ENCODE data around the gene EMC8. TPM values are rescaled to one million over a fixed set of nuclear protein-coding genes. Genes with fewer than 3 reads are reported as not detected.
"Not testable (repeated sequence)": the region's sequence is repeated elsewhere in the genome, so short reads cannot be mapped to it uniquely, and the experiment has no call there.

Gene EMC8
- total RNA-seq, 1 donor from 2014 or later = 12.3 TPM

DNA sequence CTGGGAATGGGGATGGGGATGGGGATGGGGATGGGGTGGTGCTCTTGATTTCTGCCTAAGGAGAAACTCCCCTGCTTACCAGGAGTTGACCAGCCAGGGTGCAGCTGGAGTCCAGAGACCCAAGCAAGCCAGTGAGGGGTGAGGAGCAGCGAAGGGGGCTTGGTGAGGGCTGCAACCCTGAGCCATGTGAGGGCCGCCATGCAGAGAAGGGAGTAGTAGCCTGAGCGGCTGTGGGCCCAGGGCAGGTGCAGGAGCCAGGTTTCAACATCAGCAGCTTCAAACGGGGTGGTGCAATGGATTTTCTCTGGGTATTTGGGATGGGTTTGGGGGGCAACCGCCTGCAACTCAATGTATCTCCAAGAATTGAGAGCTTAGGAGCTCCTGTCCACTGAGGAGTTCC, 35.4 kb upstream of the EMC8 start:
- DNase-seq = no peak

DNA sequence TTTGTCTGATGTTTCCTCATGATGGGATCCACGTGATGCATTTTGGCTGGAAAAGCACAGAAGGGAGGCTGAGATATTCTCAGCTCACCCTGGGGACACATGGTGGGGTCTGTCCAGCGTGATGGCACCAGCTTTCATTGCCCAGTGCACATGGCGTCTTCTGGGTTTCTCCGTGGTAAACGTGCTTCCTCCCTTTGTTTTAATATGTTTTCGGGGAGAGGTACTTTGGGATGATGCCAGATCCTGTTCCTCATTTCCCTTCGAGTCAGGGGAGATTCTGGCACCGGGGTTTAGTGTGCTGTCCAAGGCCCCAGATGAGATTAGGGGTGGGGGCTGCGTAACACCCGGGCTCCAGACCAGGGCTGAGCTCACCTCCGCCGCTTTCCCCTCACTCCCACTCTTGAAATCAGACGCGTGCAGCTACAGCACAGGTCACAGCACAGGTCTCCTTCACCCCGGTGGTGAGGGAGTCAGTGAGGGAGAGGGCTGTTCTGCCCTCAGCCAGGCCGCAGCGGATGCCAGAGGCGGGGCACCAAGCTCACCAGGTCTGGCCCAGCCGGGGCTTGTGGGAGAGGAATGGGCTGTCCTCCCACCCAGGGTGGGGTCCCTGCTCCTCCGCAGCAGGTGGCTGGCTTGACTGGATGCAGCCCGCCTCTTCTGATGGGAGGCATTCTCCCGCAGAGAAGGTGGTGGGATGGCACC, 34.0 kb upstream of the EMC8 start:
- DNase-seq = no peak

DNA sequence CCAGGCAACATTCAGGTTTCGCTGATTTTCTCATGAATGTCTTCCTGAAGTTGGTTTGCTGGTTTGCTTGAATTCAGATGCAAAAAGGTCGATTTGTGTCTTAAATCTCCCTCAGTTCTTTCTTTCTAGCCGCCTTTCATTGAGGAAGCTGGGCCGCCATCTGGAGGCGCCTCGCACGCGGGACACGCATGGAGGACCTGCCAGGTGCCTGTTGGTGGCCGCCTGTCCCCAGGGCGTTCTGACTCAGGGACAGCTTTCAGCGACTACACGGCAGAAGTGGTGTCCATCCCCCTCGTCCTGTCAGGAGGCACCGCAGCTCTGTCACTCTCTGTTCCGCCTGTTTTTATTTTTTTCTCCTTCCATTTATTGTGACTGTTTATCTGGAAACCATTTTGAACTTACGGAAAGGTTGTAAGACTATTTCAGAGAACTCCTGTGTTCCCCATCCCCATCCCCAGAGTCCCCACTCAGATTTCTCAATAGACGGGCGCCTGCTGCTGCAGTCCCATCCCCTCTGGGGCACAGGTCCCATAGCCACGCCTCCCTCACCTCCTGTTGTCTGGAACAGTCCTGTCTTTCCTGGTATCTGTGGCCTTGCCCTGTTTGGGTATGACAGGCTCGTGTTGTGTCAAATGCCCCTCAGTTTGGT, 33.4 kb upstream of the EMC8 start:
- DNase-seq = no peak

DNA sequence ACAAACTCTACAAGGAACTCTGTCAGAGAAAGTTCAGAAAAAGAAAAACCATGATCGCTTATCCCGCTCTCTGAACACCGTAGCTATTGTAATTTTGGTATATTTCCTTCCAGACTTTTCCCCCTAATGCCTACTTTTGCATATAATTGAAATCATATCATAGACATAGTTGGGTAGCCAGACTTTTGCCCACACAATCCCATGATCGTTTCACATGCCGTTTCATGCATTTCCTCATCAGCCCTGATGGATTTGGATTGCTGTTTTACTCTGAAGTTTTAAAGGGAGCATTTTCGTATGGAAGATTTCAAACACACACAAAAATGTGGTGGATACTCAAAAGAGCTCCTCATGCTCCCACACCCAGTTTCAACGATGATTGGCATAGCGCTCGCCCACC, 31.5 kb upstream of the EMC8 start:
- DNase-seq = no peak

DNA sequence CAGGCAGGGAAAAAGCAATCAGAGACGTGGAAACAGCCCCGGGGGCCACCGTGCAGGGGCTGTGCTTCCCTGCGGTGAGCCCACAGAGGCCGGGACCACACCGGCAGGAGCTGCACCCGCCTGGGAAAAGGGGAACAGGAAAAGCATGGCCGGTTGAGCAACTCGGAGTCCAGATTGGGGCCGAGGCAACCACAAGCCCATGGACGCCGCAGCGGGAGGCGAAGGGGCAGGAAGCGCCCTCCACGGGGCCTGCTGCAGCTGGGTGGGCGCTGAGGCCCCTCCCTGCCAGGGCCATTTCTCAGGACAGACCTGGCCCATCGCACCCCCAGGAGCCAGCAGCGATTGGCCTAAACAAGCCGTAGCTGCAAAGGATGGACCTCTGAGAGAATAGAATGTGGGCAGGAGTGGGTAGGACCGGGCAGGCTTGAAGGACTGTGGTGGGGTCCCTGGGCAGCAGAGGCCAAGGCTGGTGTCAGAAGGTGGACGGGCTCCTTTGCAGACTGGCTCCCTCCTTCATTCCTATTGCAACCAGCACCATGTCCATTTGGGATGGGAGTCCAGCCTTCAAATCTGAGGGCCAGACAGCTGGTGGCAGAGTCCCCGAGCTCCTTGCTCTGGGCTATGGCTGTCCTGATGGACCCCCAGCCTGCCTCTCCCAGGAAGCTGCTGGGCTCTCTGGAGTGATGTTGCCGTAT, 30.6 kb upstream of the EMC8 start:
- DNase-seq = no peak

DNA sequence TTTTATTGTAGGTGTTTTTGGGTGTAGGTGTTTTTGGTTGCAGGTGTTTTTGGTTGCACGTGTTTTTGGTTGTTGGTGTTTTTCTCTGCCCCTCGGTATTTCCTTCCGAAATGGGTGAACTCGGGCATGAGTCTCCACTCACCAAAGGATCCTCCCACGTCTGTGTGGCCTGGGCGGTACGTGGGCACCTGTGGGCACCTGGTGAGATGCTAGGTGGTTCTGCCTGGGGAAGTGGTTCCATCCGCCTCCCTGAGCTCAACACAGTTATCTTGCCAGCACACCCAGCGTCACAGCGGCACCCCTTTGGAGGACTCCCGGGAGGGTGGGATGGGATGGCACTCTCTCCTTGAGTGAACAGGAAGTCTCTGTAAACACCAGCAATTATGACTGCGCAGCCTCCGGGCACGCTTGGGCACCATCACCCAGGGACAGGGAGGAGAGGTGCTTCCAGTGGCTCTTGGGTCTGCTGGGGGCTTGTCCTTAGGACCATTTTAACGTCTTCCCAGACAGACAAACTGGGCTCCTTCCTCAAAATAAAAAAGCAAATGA, 29.9 kb upstream of the EMC8 start:
- no peak for DNase-seq

DNA sequence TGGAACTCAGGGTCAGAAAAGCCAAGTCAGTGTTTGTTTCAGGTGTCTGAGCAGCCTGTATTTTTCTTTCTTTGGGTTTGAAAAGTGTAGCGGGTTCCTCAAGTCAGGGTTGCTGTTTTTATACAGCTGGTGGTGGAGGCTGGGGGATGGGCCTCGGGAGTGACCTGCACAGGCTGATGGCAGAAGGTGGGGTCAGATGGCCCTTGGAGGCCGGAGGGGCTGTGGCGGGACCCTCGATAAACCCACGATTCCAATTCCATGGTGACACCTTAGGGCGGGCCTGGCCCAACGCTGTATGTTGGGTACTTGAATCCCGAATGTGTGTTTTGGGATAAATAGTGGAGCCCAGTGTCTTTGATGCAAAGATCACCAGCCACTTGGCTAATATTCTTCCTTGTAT, 28.8 kb upstream of the EMC8 start:
- no peak for DNase-seq

DNA sequence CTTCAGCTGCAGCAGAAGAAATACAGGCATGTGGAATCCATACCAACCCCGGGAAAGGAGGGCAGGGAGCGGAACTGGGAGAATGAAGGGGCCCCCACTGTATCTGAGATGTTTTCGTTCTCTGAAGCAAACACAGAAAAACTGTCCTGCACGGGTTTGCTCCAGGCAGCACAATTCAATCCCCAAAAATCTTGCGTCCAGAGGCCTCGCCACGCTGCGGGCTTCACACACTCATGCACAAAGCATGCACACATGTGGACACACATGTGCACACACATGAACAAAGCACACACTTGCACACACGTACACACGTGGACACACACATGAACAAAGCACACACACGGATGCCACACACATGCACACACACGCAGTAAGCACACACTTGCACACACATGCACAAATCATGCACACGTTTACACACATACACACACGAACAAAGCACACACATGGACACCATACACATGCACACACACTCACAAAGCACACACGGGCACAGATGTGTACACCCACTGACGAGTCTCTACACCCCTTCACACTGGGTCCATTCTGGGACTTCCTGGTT, 27.4 kb upstream of the EMC8 start:
- no peak for DNase-seq

DNA sequence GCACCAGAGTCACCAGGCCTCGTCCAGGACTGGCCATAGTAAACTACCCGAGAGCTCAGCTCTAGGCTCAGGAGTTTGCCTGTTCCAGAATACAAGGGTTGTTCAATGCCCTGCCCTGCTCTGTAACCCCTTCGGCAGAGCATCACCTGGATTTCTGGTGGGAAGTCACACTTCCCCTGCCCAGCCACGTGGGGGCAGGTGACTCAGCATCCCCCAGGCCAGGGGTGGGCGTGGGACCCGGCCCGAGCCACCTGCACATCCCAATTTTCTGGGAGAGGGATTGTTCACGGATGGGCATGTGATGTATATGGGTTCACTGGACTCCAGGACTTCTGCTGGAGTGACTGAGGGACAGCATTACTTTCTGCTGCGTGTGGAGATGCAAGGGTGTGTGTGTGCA, 26.0 kb upstream of the EMC8 start:
- no peak for DNase-seq

DNA sequence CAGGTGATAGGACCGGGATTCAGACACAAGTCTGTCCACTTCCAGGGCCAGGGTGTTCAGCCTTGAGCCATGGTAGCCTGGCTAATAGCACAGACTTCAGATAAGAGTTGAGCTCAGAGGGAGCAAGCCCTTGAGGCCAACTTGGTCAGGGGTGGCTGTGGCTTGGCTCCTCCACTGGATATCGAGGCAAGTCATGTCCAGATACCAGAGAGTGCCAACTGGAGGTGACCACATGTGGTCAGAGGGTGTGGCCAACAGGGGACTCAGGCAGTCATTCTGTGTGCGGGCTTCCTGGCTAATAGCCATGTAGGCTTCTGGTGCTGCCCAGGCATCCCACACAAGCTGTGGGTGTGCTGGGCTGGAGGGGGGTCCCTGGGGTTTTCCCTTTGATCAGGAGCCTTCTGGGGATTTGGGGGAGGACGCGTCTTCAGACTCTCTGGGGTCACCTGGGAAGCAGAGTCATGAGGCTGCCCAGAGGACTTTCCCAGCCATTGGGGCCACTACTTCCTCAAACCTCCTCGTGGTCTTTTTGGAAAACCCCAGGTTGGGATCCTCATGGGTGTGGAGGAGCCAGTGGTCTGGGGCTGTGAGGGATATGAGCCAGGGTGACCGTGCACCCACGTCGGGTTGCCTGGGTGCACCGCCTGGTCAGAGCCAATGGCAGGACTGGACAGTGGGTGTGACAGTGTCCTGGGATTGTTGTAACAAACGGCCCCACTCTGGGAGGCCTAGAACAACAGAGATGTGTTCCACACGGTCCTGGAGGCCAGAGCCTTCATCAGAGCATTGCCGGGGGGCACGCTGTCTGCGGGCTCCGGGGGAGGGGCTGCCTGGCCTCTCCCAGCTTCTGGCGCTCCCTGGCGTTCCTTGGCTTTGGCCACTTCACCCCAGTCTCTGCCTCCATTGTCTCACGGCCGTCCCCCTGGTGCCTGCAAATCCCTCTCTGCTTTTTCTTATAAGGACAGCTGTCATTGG, 25.1 kb upstream of the EMC8 start:
- DNase-seq = no peak

DNA sequence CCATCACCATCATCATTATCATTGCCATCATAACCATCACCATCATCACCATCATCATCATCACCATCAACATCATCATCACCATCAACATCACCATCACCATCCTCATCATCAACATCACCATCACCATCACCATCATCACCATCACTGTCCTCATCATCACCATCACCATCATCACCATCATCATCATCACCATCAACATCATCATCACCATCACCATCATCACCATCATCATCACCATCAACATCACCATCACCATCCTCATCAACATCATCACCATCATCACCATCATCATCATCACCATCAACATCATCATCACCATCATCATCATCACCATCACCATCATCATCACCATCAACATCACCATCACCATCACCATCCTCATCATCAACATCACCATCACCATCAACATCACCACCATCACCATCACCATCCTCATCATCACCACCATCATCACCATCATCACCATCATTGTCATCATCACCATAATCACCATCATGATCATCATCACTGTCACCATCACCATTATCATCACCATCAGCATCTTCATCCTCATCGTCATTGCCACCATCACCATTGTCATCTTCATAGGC, 24.1 kb upstream of the EMC8 start:
- no peak for DNase-seq

DNA sequence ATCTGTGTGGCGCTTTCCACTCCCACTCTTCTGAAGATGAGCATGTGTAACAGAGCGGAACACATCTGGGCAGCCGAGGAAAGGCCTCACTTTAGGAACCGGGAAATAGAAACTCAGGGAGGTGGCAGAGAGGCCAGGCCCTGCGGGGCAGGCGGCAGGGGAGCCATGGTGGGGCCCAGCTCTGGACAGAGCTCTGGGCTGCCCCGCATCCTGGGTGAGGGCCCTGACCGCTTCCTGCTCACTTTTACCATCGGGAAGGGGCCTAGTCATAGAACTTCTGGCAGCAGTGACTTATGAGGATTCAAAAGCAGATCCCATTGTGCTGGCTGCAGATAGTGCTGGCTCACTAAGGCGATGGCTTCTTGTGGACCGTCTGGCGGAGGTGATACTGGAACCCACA, 22.8 kb upstream of the EMC8 start:
- DNase-seq = no peak

DNA sequence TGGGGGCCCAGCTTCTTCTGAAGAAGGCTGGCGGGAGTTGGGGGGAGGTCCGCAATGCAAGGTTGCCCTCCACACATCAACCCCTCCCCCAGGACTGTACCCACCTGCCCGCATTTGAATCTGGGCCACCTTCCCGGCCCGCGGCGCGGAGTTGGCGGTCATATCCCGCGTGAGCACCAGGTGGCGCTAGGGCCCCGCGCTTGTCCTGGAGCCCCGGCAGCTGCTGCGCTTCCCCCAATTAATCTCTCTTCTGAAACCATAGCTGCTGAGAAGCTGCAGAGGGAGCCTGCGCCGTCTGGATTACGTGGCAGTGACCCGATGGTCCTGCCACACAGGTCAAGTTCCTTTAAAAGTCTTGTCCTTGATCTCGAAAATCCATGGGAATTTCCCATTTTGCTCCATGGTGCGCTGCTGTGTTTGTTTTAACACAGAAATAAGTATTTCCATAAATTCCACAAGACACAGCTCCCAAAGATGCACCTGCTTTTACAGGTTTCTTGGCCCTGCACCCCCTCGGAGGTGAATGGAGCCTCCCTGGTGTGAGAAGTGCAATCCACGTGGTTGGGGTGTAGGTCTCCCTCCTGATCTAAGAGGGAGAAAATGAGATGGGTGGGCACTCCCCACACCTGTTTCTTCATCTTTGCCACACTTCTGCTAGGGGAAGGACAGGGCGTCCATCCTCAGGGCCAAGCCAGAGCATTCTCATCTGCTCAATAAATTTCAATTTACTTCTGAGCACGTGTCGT, 22.2 kb upstream of the EMC8 start:
- peak; percentile 75 for DNase-seq

DNA sequence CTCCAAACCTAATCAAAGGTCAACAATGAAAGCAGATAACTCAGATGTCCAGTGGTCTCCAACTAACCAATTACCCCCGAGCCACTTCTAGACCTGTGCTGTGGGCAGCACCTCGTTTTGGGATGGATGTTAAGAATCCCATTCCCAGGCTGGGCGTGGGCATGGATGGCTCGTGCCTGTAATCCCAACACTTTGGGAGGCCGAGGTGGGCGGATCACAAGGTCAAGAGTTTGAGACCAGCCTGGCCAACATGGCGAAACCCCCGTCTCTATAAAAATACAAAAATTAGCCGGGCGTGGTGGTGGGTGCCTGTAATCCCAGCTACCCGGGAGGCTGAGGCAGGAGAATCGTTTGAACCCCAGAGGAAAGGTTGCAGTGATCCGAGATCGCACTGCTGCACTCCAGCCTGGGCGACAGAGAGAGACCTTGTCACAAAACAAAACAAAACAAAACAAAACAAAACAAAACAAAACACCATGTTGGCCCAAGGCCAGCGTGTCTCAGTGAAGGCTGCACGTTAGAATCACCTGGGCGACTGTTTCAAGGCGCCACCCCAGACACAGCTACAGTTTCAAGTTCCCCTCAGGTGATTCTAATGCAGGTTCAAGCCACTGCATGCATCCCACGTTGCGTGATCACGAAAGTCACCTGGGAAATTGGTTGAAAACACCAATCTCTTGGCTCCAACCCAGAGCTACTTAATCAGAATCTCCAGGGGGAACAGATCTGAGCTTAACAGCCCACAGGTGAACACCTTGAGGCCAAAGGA, 21.4 kb upstream of the EMC8 start:
- no peak for DNase-seq

DNA sequence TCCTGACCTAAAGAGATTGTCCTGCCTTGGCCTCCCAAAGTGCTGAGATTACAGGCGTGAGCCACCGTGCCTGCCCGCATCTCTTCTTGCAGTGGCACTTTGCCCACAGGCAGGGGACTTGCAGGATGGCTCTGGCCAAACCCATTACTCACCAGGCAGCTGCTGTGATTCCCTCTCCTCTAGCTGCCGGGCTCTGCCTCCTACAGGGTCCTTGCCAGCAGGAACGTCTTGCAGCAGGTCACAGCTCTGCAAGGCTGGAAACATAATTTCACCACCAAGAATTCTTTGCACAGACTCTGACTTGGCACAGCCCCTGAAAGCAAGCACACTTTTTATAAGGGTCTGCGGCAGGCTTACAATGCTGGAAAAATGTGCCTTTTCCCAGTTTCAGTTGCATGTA, 20.4 kb upstream of the EMC8 start:
- no peak for DNase-seq

DNA sequence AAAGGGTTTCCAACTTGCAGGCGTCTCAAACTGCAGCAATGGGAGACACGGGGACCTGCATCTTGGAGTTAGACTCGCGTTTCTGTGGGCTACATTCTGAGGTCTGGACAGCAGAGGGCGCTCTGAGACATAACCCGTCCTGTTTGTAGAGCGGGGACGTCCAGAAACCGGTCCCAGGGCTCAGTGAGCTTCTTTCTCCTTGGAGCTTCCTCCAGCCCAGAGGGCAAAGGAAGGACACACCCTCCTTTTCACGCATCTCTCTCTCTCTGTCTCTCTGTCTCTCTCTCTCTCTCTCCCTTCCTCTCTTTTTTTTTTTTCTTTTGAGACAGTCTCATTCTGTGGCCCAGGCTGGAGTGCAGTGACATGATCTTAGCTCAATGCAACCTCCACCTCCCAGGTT, 19.9 kb upstream of the EMC8 start:
- DNase-seq = no peak

DNA sequence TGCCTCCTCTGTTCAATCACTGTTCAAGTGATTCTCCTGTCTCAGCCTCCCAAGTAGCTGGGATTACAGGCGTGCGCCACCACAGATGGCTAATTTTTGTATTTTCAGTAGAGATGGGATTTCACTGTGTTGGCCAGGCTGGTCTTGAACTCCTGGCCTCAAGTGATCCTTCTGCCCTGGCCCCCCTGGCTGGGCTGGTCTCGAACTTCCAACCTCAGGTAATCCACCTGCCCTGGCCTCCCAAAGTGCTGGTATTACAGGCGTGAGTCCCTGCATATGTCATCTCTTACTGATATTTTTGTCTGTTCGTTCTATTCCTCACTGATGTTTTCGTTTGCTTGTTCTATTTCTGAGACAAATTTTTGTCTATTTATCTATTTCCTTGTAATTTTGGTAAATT, 17.9 kb upstream of the EMC8 start:
- not testable (repeated sequence) for DNase-seq

DNA sequence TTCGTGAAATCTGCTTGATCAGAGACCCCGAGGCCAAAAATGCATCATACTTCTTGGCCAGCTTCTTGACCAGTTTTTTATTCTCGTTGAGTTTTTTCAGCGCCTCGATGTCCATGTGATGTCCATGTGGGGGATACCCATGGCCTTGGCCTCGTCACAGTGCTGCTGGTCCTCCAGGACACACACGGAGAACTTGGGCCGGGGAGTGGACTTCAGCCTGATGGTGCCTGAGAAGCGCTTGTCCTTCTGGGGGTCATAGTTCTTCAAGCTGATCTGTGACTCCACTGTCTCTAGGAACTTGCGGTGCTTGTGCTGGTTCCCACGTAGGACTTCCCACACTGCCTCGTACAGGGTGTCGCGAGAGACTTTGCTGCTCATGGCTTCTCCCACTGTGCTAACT, 16.8 kb upstream of the EMC8 start:
- DNase-seq = no peak

DNA sequence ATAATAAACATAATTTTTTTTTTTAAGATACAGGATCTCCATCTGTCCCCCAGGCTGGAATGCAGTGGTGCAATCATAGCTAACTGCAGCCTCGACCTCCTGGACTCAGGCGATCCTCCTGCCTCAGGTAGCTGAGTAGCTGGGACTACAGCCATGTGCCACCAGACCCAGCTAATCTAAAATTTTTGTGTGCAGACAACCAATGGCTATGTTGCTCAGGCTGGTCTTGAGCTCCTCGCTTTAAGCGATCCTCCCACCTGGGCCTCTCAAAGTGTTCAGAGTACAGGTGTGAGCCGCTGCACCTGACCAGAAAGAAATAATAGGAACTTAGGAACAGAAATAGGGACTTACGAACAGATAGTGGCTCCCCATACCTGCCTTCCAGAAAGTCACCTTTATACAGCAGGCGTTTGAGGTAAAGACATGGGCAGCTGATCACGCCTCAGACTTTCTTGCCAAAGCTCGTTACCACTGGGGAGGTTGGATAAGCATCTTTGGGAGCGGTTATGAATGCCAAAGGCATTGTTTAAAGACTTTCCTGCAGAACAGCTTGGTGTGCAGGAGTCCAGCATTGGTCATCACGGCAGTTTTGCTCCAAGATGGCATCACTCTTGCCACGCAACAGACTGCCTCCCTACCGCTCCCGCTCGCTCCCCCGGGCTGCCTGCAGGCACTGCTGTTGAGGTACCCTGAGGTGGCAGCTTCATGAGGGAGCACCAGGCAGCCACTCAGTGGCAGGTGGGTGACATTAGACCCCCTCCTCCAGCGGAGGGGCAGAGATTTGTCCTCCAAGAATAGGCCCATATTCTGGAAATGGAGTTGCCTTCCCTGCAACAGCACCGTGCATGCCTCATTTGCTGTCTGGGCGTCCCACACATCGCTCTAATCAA, 13.7 kb upstream of the EMC8 start:
- DNase-seq = no peak
